Measurements from ENCODE around the gene SMS. TPM values are rescaled to one million over a fixed set of nuclear protein-coding genes. Genes with fewer than 3 reads are reported as not detected.

SMS gene
- polyA plus RNA-seq, 1 donor (not counting 4 experiments of a cell fraction or from before 2014, with no cell fraction given), result 142 TPM

DNA sequence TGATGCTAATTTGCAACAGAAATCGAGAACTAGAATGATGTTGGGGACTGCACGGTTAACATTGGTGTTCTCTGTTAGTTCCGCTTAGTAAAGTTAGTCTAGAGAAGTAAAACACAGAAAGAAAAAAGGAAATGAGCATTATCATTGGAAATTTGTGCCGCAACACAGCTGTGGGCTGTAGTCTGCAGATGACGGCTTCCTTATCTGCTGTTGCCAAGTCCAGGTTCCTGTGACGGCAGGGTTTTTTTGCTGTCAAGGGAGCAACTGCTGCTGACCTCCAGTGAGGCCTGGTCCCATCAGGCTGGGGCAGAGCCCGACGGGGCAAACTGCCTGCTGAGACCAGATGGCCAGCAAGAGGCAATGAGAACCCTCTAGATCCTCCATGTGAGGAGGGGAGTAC, 52.8 kb downstream of the SMS start:
- DNase-seq (ENCODE audit: low read depth, low spot score) (no peak), FAIRE-seq (no peak)
- H3K9me3 ChIP-seq (ENCODE audit: control insufficient read depth, low read depth, low read length), result no peaks in the 10 kb centered on the region
- no peaks in the 10 kb centered on the region for H3K27me3 ChIP-seq (ENCODE audit: control insufficient read depth, extremely low read depth, insufficient read depth, low read length)
- no peak overlapping the region for H3K9ac ChIP-seq (ENCODE audit: control insufficient read depth, extremely low read depth, insufficient read depth, low read length)
- no peak overlapping the region for H2AFZ ChIP-seq (ENCODE audit: control insufficient read depth, low read length)
- no peaks in the 10 kb centered on the region for H3K79me2 ChIP-seq (ENCODE audit: control insufficient read depth, insufficient read depth, low read length)
- no peak overlapping the region for H3K27ac ChIP-seq (ENCODE audit: control insufficient read depth, insufficient read depth, low read length)
- dilution Hi-C loops (cut with MboI; ENCODE audit: extremely low pct_ligation_motif_present, low sequenced_read_pairs), result no loop called here
- no peak overlapping the region for H3K4me2 ChIP-seq (ENCODE audit: control insufficient read depth, extremely low read depth, insufficient read depth, low read depth, low read length)
- no peaks in the 10 kb centered on the region for H3K4me1 ChIP-seq (ENCODE audit: control insufficient read depth, extremely low read depth, insufficient read depth, low read length)
- peaks cover 0 to 5% of the 10 kb centered on the region in 2 experiments for H3K36me3 ChIP-seq (ENCODE audit: control insufficient read depth in 2 of 2, extremely low read depth in 1 of 2, insufficient read depth in 2 of 2, low read length in 2 of 2)
- TF ChIP-seq EZH2 (IDR thresholded peaks at IDR 0.05; ENCODE audit: low read length), result no peak
- TF ChIP-seq, protein P1, sequence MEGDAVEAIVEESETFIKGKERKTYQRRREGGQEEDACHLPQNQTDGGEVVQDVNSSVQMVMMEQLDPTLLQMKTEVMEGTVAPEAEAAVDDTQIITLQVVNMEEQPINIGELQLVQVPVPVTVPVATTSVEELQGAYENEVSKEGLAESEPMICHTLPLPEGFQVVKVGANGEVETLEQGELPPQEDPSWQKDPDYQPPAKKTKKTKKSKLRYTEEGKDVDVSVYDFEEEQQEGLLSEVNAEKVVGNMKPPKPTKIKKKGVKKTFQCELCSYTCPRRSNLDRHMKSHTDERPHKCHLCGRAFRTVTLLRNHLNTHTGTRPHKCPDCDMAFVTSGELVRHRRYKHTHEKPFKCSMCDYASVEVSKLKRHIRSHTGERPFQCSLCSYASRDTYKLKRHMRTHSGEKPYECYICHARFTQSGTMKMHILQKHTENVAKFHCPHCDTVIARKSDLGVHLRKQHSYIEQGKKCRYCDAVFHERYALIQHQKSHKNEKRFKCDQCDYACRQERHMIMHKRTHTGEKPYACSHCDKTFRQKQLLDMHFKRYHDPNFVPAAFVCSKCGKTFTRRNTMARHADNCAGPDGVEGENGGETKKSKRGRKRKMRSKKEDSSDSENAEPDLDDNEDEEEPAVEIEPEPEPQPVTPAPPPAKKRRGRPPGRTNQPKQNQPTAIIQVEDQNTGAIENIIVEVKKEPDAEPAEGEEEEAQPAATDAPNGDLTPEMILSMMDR (optimal IDR thresholded peaks at IDR 0.05 in 1 of 3, IDR thresholded peaks at IDR 0.05 in 1 of 3, conservative IDR thresholded peaks at IDR 0.05 in 1 of 3; ENCODE audit: extremely low read depth in 1 of 3, insufficient read depth in 2 of 3, low read length in 3 of 3), result no peak
- H4K20me1 ChIP-seq (ENCODE audit: control insufficient read depth, extremely low read depth, insufficient read depth, low read length), result no peaks in the 10 kb centered on the region
- no peak overlapping the region for H3K4me3 ChIP-seq (ENCODE audit: control insufficient read depth in 2 of 3, extremely low read depth in 1 of 3, insufficient read depth in 2 of 3, low read depth in 1 of 3, low read length in 3 of 3)
- no peaks in the 10 kb centered on the region for H3K9me1 ChIP-seq (ENCODE audit: control insufficient read depth, extremely low read depth, insufficient read depth, low read length)

DNA sequence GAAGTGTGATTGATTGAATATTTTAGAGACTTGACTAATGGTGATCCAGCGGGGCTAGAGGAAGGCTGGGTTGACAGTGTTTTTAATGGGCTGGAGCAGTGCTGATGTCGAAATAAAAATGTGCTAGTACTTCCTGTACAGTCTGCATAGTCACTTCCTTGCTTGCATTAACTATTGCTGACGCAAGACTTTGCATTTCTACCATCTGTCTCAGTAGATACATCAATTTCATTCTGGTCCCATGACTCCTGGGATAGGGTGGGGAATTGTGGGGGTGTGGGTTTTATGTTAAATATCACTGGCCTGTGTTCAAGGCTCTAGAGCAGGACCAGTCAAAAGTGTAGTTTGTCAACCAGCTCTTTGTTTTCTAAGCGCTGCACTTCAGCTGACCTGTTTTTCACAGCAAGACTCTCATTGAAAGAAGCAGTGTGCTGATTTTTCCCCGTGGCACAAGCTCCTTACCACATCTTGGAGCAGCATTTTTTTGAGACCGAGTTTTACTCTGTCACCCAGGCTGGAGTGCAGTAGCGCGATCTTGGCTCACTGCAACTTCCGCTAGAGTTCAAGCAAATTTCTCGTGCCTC, 56.5 kb downstream of the SMS start:
- H3K9me1 ChIP-seq (ENCODE audit: control insufficient read depth, extremely low read depth, insufficient read depth, low read length), result no peaks in the 10 kb centered on the region
- no peak overlapping the region for H3K9ac ChIP-seq (ENCODE audit: control insufficient read depth, extremely low read depth, insufficient read depth, low read length)
- no peak overlapping the region for H3K4me2 ChIP-seq (ENCODE audit: control insufficient read depth, extremely low read depth, insufficient read depth, low read depth, low read length)
- no peaks in the 10 kb centered on the region for H3K9me3 ChIP-seq (ENCODE audit: control insufficient read depth, low read depth, low read length)
- H3K27me3 ChIP-seq (ENCODE audit: control insufficient read depth, extremely low read depth, insufficient read depth, low read length), result no peaks in the 10 kb centered on the region
- no peak for DNase-seq (ENCODE audit: low read depth, low spot score)
- H3K4me1 ChIP-seq (ENCODE audit: control insufficient read depth, extremely low read depth, insufficient read depth, low read length), result no peaks in the 10 kb centered on the region
- no peak for FAIRE-seq
- dilution Hi-C loops (cut with MboI; ENCODE audit: extremely low pct_ligation_motif_present, low sequenced_read_pairs), result no loop called here
- H2AFZ ChIP-seq (ENCODE audit: control insufficient read depth, low read length), result no peak overlapping the region
- H3K36me3 ChIP-seq (ENCODE audit: control insufficient read depth in 2 of 2, extremely low read depth in 1 of 2, insufficient read depth in 2 of 2, low read length in 2 of 2), result peaks cover 0 to 5% of the 10 kb centered on the region in 2 experiments
- no peak for TF ChIP-seq EZH2 (IDR thresholded peaks at IDR 0.05; ENCODE audit: low read length)
- TF ChIP-seq, protein P1 (optimal IDR thresholded peaks at IDR 0.05 in 1 of 3, IDR thresholded peaks at IDR 0.05 in 1 of 3, conservative IDR thresholded peaks at IDR 0.05 in 1 of 3; ENCODE audit: extremely low read depth in 1 of 3, insufficient read depth in 2 of 3, low read length in 3 of 3), result no peak
- H3K79me2 ChIP-seq (ENCODE audit: control insufficient read depth, insufficient read depth, low read length), result no peaks in the 10 kb centered on the region
- H3K27ac ChIP-seq (ENCODE audit: control insufficient read depth, insufficient read depth, low read length), result no peak overlapping the region
- no peak overlapping the region for H3K4me3 ChIP-seq (ENCODE audit: control insufficient read depth in 2 of 3, extremely low read depth in 1 of 3, insufficient read depth in 2 of 3, low read depth in 1 of 3, low read length in 3 of 3)
- no peaks in the 10 kb centered on the region for H4K20me1 ChIP-seq (ENCODE audit: control insufficient read depth, extremely low read depth, insufficient read depth, low read length)
